Left lung (tissue), 10 donors: ENCODE results near the gene OSBPL2. TPM values are rescaled to one million over a fixed set of nuclear protein-coding genes. Genes with fewer than 3 reads are reported as not detected.

Source experiments
- ATAC-seq: fragments of 200-7000 bp; cut with Tn5 transposase; one replicate; pipeline ENCODE4 v1.9.1; 2020; ENCODE audit warnings: moderate library complexity
- DNase-seq, 4 donors: peaks; one replicate each; pipeline ENCODE4 v3.0.0-alpha.2; 2013 to 2020
- H3K27ac ChIP-seq, 2 donors: fragments of 200-600 bp; sonication (generic) in 1 of 2; one replicate each; pipeline versions ENCODE4 v1.5.0 to v1.8.0; 2020 to 2021
- H3K27me3 ChIP-seq, 2 donors: fragments of 200-600 bp; sonication (generic) in 1 of 2; one replicate each; pipeline versions ENCODE4 v1.5.0 to v1.8.0; 2020 to 2021
- H3K36me3 ChIP-seq, 2 donors: fragments of 200-600 bp; sonication (generic) in 1 of 2; one replicate each; pipeline versions ENCODE4 v1.5.0 to v1.8.0; 2020 to 2021
- H3K4me1 ChIP-seq, 2 donors: fragments of 200-600 bp; one replicate each; pipeline ENCODE4 v1.8.0; 2021
- H3K4me3 ChIP-seq, 2 donors: fragments of 200-600 bp; sonication (generic) in 1 of 2; one replicate each; pipeline versions ENCODE4 v1.5.0 to v1.8.0; 2020 to 2021; ENCODE audit warnings: mild to moderate bottlenecking in 1 of 2
- H3K9me3 ChIP-seq, 2 donors: fragments of 200-600 bp; sonication (generic) in 1 of 2; one replicate each; pipeline versions ENCODE4 v1.5.0 to v1.8.0; 2020 to 2021
- intact Hi-C, 2 donors: fragments of 100-400 bp; cut with DNase I; formaldehyde crosslinking; loops; one replicate each; pipeline versions ENCODE4 v1.11.2 to v1.14.2; 2022
- polyA plus RNA-seq, 6 donors: library from polyadenylated mRNA; unstranded; fragments of 120-200 nt; gene quantifications; one replicate each; pipeline ENCODE4 v1.2.1, GENCODE V29; 2013; ENCODE audit not compliant: insufficient read length in 6 of 6
- total RNA-seq, 2 donors: library from RNA; stranded (reverse); fragmentation: NEBNext Ultra II Directional; extraction: Animal tissue kit (Norgen Biotek cat#: 25700); gene quantifications; one replicate each; pipeline ENCODE4 v1.2.1, GENCODE V29; 2021
- TF ChIP-seq, protein P1 (sequence below), 2 donors: fragments of 200-600 bp; sonication (generic) in 1 of 2; IDR thresholded peaks; one replicate each; pipeline versions ENCODE4 v1.5.0 to v1.8.0; 2021; ENCODE audit warnings: antibody characterized with exemption in 2 of 2
- donor health status: DM: no; HTN: yes; CAD: no.
- donor health status: DM: no; HTN: no; CAD: no.

Gene OSBPL2
- total and polyA plus RNA-seq, 8 donors, result 25.6 to 47.3 (median 32.4) TPM

DNA sequence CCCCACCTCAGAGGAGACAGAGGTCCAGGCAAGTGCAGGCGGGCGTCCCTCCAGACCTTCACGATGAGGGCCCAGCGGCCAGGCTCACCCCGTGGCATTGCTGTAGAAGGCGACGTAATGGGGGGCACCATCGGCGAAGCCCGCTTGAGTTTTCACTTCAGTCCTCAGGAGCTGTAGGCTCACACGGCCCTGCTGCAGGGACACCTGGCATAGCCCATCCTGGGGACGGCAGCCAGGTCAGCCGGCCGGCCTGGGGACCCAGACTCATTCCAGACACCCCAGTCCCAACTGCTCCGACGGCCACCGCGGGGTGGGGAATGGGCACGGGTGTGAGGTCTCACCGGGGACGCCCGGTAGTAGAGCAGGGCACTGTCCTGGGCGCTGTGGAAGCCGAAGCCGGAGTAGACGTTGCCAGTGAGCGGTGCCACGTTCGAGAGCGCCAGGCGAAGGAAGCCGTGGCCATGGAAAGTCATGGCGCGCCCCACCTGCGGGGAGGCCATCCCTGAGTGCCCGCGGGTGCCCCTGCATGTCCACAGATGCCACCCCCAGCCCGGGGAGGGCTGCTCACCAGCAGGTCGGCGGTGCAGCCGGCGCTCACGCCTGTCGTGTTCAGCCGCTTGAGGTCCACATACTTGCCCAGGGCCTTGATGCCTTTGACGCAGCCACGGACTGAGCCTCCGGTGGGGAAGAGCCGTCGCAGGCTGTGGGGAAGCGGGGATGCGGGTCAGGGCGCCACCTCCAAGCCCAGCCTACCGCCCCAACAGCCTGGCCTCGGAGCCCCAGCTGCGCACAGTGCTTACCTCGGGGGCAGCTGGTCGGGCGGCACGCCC is 73.7 kb downstream of the OSBPL2 start:
- Histone ChIP-seq H3K36me3 (peaks cover 0 to 95% of the 10 kb centered on the region in 2 donors), H3K27me3 (no peaks in the 10 kb centered on the region), H3K4me1 (no peaks in the 10 kb centered on the region), H3K27ac (no peak overlapping the region), H3K9me3 (no peaks in the 10 kb centered on the region), H3K4me3 (no peak overlapping the region)
- DNase-seq (no peak), ATAC-seq (no peak)
- TF ChIP-seq, protein P1, sequence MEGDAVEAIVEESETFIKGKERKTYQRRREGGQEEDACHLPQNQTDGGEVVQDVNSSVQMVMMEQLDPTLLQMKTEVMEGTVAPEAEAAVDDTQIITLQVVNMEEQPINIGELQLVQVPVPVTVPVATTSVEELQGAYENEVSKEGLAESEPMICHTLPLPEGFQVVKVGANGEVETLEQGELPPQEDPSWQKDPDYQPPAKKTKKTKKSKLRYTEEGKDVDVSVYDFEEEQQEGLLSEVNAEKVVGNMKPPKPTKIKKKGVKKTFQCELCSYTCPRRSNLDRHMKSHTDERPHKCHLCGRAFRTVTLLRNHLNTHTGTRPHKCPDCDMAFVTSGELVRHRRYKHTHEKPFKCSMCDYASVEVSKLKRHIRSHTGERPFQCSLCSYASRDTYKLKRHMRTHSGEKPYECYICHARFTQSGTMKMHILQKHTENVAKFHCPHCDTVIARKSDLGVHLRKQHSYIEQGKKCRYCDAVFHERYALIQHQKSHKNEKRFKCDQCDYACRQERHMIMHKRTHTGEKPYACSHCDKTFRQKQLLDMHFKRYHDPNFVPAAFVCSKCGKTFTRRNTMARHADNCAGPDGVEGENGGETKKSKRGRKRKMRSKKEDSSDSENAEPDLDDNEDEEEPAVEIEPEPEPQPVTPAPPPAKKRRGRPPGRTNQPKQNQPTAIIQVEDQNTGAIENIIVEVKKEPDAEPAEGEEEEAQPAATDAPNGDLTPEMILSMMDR (IDR thresholded peaks at IDR 0.05), result no peak
- intact Hi-C loops, result no loop called here

DNA sequence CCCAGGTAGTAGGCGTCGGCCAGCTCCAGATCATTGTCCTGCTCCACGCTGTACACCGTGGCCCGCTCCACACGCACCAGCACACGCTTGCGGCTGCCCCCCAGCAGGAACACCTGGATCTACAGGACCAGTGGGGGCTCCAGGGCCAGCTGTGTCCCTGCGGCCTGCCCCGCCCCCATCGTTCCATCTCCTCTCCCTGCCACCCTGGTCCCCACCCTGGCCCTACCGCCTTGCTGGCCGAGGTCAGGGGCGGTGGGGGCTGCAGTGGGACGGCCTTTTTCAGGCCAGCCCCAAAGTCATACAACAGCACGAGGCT is 74.3 kb downstream of the OSBPL2 start:
- TF ChIP-seq, protein P1 (IDR thresholded peaks at IDR 0.05), result no peak
- ATAC-seq, result no peak
- Histone ChIP-seq H3K4me3 (no peak overlapping the region), H3K27ac (no peak overlapping the region), H3K9me3 (no peaks in the 10 kb centered on the region), H3K36me3 (peaks cover 0 to 95% of the 10 kb centered on the region in 2 donors), H3K27me3 (no peaks in the 10 kb centered on the region), H3K4me1 (no peaks in the 10 kb centered on the region)
- no peak for DNase-seq
- intact Hi-C loops, result no loop called here

DNA sequence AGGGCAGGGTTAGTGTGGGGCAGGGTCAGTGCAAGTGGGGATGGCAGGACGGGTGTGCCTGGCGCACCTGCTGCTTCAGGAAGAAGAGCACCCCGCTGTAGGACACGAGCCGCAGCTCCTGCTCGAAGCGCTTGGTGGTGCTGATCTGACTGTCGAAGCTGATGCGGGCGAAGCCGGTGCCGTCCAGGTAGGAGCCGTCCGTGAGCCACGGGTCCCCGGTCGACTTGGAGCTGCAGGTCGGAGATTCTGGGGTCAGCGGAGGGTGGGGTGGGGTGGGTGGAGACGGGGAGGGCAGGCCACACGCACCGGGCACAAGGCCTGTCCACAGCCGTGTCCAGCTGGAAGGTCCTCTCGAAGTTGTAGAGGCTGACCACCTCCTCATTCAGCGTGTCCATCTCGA is 74.7 kb downstream of the OSBPL2 start:
- peaks cover 0 to 91% of the 10 kb centered on the region in 2 donors for H3K36me3 ChIP-seq
- DNase-seq (no peak), ATAC-seq (no peak)
- no peaks in the 10 kb centered on the region for H3K9me3 ChIP-seq
- no peaks in the 10 kb centered on the region for H3K27me3 ChIP-seq
- no peaks in the 10 kb centered on the region for H3K4me1 ChIP-seq
- H3K4me3 ChIP-seq, result no peak overlapping the region
- H3K27ac ChIP-seq, result no peak overlapping the region
- intact Hi-C loops, result no loop called here
- TF ChIP-seq, protein P1 (IDR thresholded peaks at IDR 0.05), result no peak

DNA sequence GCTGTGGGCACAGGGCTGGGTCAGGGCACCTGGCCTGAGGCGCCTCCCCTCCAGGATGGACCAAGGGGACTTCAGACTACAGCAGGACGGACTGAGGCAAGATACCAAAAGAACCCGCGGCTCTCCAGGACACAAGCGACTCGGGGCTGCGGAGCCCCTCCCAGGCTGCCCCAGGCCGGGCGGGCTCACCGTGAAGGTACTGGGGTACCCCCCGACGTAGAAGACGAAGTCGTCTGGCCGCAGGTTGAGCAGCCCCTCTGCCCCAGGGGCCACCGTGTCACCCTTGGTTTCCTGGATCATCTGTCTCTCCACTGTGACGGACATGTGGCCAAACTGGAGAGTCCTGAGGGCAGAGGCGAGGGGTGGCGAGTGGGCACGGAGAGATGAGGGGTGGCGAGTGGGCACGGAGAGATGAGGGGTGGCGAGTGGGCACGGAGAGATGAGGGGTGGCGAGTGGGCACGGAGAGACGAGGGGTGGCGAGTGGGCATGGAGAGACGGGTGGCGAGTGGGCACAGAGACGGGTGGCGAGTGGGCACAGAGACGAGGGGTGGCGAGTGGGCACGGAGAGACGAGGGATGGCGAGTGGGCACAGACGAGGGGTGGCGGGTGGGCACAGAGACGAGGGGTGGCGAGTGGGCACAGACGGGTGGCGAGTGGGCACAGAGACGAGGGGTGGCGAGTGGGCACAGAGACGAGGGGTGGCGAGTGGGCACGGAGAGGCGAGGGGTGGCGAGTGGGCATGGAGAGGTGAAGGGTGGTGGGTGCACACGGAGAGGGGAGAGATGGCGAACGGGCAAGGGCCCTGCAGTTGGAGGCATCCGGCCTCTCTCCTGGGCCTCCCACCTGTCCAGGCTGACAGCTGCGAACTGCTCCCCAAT is 75.4 kb downstream of the OSBPL2 start:
- ATAC-seq (no peak), DNase-seq (no peak)
- Histone ChIP-seq H3K36me3 (peaks cover 0 to 89% of the 10 kb centered on the region in 2 donors), H3K9me3 (no peaks in the 10 kb centered on the region), H3K27ac (no peak overlapping the region), H3K4me1 (no peaks in the 10 kb centered on the region), H3K4me3 (no peak overlapping the region), H3K27me3 (no peaks in the 10 kb centered on the region)
- TF ChIP-seq, protein P1 (IDR thresholded peaks at IDR 0.05), result no peak
- intact Hi-C loops, result no loop called here

DNA sequence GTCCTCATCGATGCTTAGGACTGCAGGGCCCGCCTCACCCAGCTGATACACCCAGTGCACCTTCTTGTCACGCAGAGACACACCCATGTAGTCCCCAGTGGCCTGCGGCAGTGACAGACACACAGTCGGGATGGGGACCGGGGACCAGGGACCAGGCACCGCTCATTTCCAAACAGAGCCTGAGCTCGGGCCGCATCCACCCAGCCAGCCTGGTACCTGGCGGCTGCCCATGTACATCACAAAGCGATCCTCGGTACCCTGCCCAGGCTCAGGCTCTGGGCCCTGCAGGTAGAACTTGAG is 76.0 kb downstream of the OSBPL2 start:
- no peak overlapping the region for H3K4me3 ChIP-seq
- H3K4me1 ChIP-seq, result no peaks in the 10 kb centered on the region
- no peaks in the 10 kb centered on the region for H3K27me3 ChIP-seq
- H3K9me3 ChIP-seq, result no peaks in the 10 kb centered on the region
- DNase-seq, result no peak
- TF ChIP-seq, protein P1 (IDR thresholded peaks at IDR 0.05), result no peak
- H3K27ac ChIP-seq, result no peak overlapping the region
- H3K36me3 ChIP-seq, result peaks cover 0 to 89% of the 10 kb centered on the region in 2 donors
- ATAC-seq, result no peak
- intact Hi-C loops, result no loop called here
